ENCODE data around the gene PTPN7. TPM values are rescaled to one million over a fixed set of nuclear protein-coding genes. Genes with fewer than 3 reads are reported as not detected.
A peak's percentile ranks its signal among the peaks of the same experiment; 100 is the strongest.

The PTPN7 gene
- total and polyA plus RNA-seq, 2 donors (not counting 3 experiments of a cell fraction or from before 2014, with no cell fraction given) = 0.86 to 1.8 TPM

- ChIA-PET CTCF (no interaction called here), POLR2A (no interaction called here)
- Histone ChIP-seq H4K20me1 (replicated peaks; ENCODE audit: control insufficient read depth, extremely low read depth, insufficient read depth, low read length) (no peaks in the 10 kb centered on the region), H3K9ac (replicated peaks; ENCODE audit: extremely low read depth, insufficient read depth, low read length) (no peak overlapping the region), H3K4me2 (ENCODE audit: insufficient read depth, low read length) (no peak overlapping the region), H3K9me3 (replicated peaks; ENCODE audit: control insufficient read depth, insufficient read depth, low read length) (no peaks in the 10 kb centered on the region), H3K4me1 (ENCODE audit: control insufficient read depth, extremely low read depth, insufficient read depth, low read length) (peaks cover 18% of the 10 kb centered on the region), H3K27ac (ENCODE audit: insufficient read depth, low read depth, low read length) (no peak overlapping the region), H3K79me2 (ENCODE audit: control insufficient read depth, insufficient read depth, low read length) (no peaks in the 10 kb centered on the region), H3K27me3 (ENCODE audit: control insufficient read depth in 2 of 2, insufficient read depth in 2 of 2, low read length in 2 of 2) (no peaks in the 10 kb centered on the region), H3K9me1 (replicated peaks; ENCODE audit: control insufficient read depth, extremely low read depth, insufficient read depth, low read length) (no peaks in the 10 kb centered on the region), H3K36me3 (ENCODE audit: control insufficient read depth in 2 of 2, extremely low read depth in 1 of 2, insufficient read depth in 2 of 2, low read length in 2 of 2) (no peaks in the 10 kb centered on the region), H2AFZ (ENCODE audit: low read depth, low read length) (no peak overlapping the region), H3K4me3 (replicated peaks in 1 of 3; ENCODE audit: insufficient read depth in 1 of 3, low read depth in 1 of 3, low read length in 3 of 3) (no peak overlapping the region)
- dilution Hi-C loops (cut with MboI; ENCODE audit: extremely low pct_ligation_motif_present, low sequenced_read_pairs) (no loop called here), intact Hi-C loops (cut with micrococcal nuclease) (no loop called here)
- FAIRE-seq (peak; percentile 33), DNase-seq (ENCODE audit: low read depth, low spot score) (no peak)
- BruUV-seq (replicated peaks) = no TSS peak
- TF ChIP-seq MAX (IDR thresholded peaks at IDR 0.05; ENCODE audit: insufficient read depth, insufficient read length) (no peak), FOS (IDR thresholded peaks at IDR 0.05; ENCODE audit: borderline replicate concordance, insufficient read depth, low read length) (no peak), CTCF (IDR thresholded peaks at IDR 0.05; ENCODE audit: extremely low read depth in 1 of 2, insufficient read depth in 1 of 2, low read depth in 1 of 2, low read length in 2 of 2) (no peak), EZH2 (IDR thresholded peaks at IDR 0.05; ENCODE audit: borderline replicate concordance, low read depth, low read length, severe bottlenecking) (no peak)
Measured at GRCh38 chr1:202158810-202159533, 1.4 kb downstream of the PTPN7 start.

GRCh38 chr1:202157945-202158344, 2.5 kb downstream of the PTPN7 start:
- Histone ChIP-seq H4K20me1 (replicated peaks; ENCODE audit: control insufficient read depth, extremely low read depth, insufficient read depth, low read length) (no peaks in the 10 kb centered on the region), H3K9me1 (replicated peaks; ENCODE audit: control insufficient read depth, extremely low read depth, insufficient read depth, low read length) (no peaks in the 10 kb centered on the region), H3K27ac (ENCODE audit: insufficient read depth, low read depth, low read length) (no peak overlapping the region), H3K36me3 (ENCODE audit: control insufficient read depth in 2 of 2, extremely low read depth in 1 of 2, insufficient read depth in 2 of 2, low read length in 2 of 2) (no peaks in the 10 kb centered on the region), H3K9me3 (replicated peaks; ENCODE audit: control insufficient read depth, insufficient read depth, low read length) (no peaks in the 10 kb centered on the region), H3K4me1 (ENCODE audit: control insufficient read depth, extremely low read depth, insufficient read depth, low read length) (peaks cover 18% of the 10 kb centered on the region), H3K9ac (replicated peaks; ENCODE audit: extremely low read depth, insufficient read depth, low read length) (no peak overlapping the region), H3K4me2 (ENCODE audit: insufficient read depth, low read length) (no peak overlapping the region), H3K4me3 (replicated peaks in 1 of 3; ENCODE audit: insufficient read depth in 1 of 3, low read depth in 1 of 3, low read length in 3 of 3) (no peak overlapping the region), H2AFZ (ENCODE audit: low read depth, low read length) (no peak overlapping the region), H3K27me3 (ENCODE audit: control insufficient read depth in 2 of 2, insufficient read depth in 2 of 2, low read length in 2 of 2) (no peaks in the 10 kb centered on the region), H3K79me2 (ENCODE audit: control insufficient read depth, insufficient read depth, low read length) (no peaks in the 10 kb centered on the region)
- CTCF ChIA-PET = no interaction called here
- DNase-seq (ENCODE audit: low read depth, low spot score) (no peak), FAIRE-seq (no peak)
- dilution Hi-C loops (cut with MboI; ENCODE audit: extremely low pct_ligation_motif_present, low sequenced_read_pairs) = no loop called here
- BruUV-seq (replicated peaks) = no TSS peak
- no peak for TF ChIP-seq GATA2 (IDR thresholded peaks at IDR 0.05; ENCODE audit: insufficient read depth, insufficient read length, low read depth, low read length)
- TF ChIP-seq MAX (IDR thresholded peaks at IDR 0.05; ENCODE audit: insufficient read depth, insufficient read length) = no peak
- TF ChIP-seq POLR2AphosphoS5 (IDR thresholded peaks at IDR 0.05; ENCODE audit: insufficient read depth, low read depth, low read length) = no peak
- no peak for TF ChIP-seq JUN (IDR thresholded peaks at IDR 0.05; ENCODE audit: borderline replicate concordance, insufficient read depth, insufficient read length, low read depth)
- TF ChIP-seq FOS (IDR thresholded peaks at IDR 0.05; ENCODE audit: borderline replicate concordance, insufficient read depth, low read length) = no peak
- no peak for TF ChIP-seq POLR2A (IDR thresholded peaks at IDR 0.05; ENCODE audit: low read depth, low read length)
- TF ChIP-seq EZH2 (IDR thresholded peaks at IDR 0.05; ENCODE audit: borderline replicate concordance, low read depth, low read length, severe bottlenecking) = no peak
- TF ChIP-seq MYC (IDR thresholded peaks at IDR 0.05; ENCODE audit: low read depth, low read length) = no peak
- no peak for TF ChIP-seq CTCF (IDR thresholded peaks at IDR 0.05; ENCODE audit: extremely low read depth in 1 of 2, insufficient read depth in 1 of 2, low read depth in 1 of 2, low read length in 2 of 2)
- POLR2A ChIA-PET = no interaction called here
- intact Hi-C loops (cut with micrococcal nuclease) = no loop called here

Measured in endothelial cell of umbilical vein (primary cell).